ENCODE data around the gene UBL4B.
A peak's percentile ranks its signal among the peaks of the same experiment; 100 is the strongest.

Gene UBL4B

GRCh38 chr1:110152133-110152785 lies 40.0 kb downstream of the UBL4B start:
- peak in 14 of 58 donors; percentile 23 to 63 (median 32) for DNase-seq

GRCh38 chr1:110153407-110153950 lies 41.2 kb downstream of the UBL4B start:
- no peak for DNase-seq

DNA sequence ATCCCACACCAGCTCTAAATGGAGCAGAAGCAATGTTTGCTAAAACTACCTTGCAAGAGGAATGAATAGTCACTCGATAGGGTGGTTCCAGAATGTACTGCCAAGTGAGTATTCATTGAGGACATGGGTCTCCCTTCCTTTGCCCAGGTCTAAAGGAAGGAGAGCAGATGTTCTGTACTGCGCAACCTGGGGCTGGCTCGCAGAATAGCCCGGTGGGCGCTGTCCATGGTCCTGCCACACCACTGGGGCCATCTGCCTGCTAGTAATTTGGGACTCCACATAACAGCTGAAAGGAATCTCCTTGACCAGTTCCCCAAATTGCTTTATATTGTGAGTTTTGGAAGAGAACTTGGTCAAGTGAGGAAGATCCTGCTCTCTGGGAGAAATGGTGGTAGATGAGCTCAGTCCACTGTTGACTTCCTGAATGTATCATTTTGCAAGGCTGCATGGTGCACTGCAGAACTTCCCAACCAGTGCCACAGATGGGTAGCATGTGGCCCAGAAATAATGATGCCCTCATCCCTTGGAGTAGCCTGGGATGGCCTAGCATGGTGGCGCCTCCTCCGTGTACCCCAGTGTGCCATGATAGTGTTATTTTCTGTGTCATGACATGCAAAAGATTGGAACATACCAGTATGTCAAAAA lies 43.8 kb downstream of the UBL4B start:
- DNase-seq = no peak

DNA sequence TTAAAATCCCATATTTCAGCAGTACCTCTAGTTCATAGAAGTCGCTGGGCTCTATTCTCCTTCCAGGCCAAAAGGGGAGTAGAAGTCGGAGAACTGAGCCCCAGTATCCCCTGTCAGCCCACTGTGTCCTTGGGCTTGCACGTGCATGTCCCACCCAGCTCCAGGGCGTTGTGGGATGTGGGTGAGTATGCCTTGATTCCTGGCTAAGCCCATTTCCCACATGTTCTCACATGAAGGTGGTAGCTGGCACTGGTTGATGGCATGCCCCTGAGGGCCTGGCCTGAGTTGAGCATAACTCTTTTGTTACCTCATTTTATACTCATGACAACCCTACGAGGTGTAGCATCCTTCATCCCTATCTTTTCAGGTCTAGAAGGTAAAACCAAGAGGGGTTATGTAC lies 46.0 kb downstream of the UBL4B start:
- DNase-seq = no peak

GRCh38 chr1:110159168-110159567 lies 46.9 kb downstream of the UBL4B start:
- peak in 3 of 58 donors; percentile 23 to 30 (median 24) for DNase-seq

DNA sequence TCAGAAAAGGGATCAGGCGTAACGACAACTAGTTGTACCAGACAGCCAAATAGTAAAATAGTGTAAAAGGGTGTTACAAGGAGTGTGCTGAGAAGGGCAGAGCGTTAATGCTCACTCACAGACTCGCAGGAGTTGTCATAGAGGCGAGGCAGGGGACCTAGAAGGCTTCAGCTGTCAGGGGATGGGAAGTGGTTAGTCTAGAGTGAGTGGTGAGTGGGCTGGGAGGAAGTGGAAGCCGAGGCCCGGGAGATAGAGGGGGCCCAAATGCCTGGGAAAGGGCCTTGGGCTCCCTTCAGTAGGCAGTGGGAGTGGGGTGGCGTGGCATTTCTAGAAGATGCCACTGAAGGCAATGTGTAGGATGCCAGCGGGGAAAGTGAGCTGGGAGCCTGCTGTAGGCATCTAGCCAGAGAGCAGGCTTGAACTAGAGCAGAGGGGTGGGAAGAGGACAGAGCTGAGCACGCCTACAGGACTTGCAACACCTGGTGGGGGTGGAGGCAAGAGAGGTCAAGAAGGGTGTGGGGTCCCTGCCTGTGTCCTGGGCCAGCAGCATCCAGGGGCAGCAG lies 48.4 kb downstream of the UBL4B start:
- no peak for DNase-seq

DNA sequence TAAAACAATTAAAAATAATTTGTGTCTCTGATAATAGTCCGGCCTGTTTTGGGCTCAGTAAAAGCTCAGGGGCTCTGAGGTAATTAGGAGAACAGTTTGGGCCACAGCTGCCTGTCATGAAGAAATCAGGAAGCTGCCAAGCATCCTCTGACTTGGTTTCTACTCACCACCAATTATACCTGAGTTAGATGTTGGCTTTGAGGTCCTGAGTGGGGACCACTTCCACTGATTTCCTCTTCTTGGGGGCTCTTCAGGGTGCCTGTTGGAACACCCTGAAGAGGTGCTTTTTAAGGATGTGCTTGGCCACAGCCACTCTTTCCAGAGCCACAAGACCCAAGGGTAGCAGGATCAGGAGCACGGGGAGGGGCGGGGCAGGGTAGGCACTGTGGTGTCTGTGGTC lies 48.9 kb downstream of the UBL4B start:
- no peak for DNase-seq

- DNase-seq = peak in 30 of 58 donors; percentile 11 to 82 (median 42)
These were observed 49.6 kb downstream of the UBL4B start for GRCh38 chr1:110161849-110162248.

Data from anterior cingulate cortex (tissue), 58 donors.